GM23248 (cell line): ENCODE measurements around the gene PCMTD2. TPM values are rescaled to one million over a fixed set of nuclear protein-coding genes. Genes with fewer than 3 reads are reported as not detected.

Source experiments
- DNase-seq: peaks from one replicate; pipeline ENCODE4 v3.0.0-alpha.2; 2015
- H2AFZ ChIP-seq: fragments of 200-600 bp; sonication (generic); 2 replicates; pipeline ENCODE4 v1.6.1; 2016; ENCODE audit warnings: antibody characterized with exemption
- H3F3A ChIP-seq: fragments of 200-600 bp; sonication (generic); 2 replicates; pipeline ENCODE4 v1.6.1; 2016; ENCODE audit warnings: mild to moderate bottlenecking, antibody characterized with exemption, mixed run types; ENCODE audit not compliant: insufficient read depth
- H3K27ac ChIP-seq: fragments of 200-600 bp; sonication (generic); 2 replicates; pipeline ENCODE4 v1.5.1; 2016; ENCODE audit warnings: mild to moderate bottlenecking
- H3K27me3 ChIP-seq: fragments of 200-600 bp; sonication (generic); replicated peaks from 2 replicates; pipeline ENCODE4 v1.6.1; 2016; ENCODE audit warnings: mild to moderate bottlenecking; ENCODE audit not compliant: insufficient read depth
- H3K36me3 ChIP-seq: fragments of 200-600 bp; sonication (generic); 2 replicates; pipeline ENCODE4 v1.6.1; 2016; ENCODE audit warnings: low read depth, mild to moderate bottlenecking
- H3K4me1 ChIP-seq: fragments of 200-600 bp; sonication (generic); 2 replicates; pipeline ENCODE4 v1.6.1; 2016; ENCODE audit warnings: mild to moderate bottlenecking; ENCODE audit not compliant: insufficient read depth
- H3K4me2 ChIP-seq: fragments of 200-600 bp; sonication (generic); one replicate; pipeline ENCODE4 v1.6.1; 2016; ENCODE audit warnings: mild to moderate bottlenecking; ENCODE audit not compliant: unreplicated experiment
- H3K4me3 ChIP-seq: fragments of 200-600 bp; sonication (generic); 2 replicates; pipeline ENCODE4 v1.5.1; 2016; ENCODE audit warnings: mild to moderate bottlenecking
- H3K79me2 ChIP-seq: fragments of 200-600 bp; sonication (generic); 2 replicates; pipeline ENCODE4 v1.6.1; 2016; ENCODE audit warnings: mild to moderate bottlenecking; ENCODE audit not compliant: insufficient read depth
- H3K9ac ChIP-seq: fragments of 200-600 bp; sonication (generic); 2 replicates; pipeline ENCODE4 v1.6.1; 2016; ENCODE audit warnings: mild to moderate bottlenecking
- H3K9me2 ChIP-seq: fragments of 200-600 bp; sonication (generic); 2 replicates; pipeline ENCODE4 v1.6.1; 2016; ENCODE audit warnings: mixed run types, mild to moderate bottlenecking, moderate library complexity; ENCODE audit not compliant: insufficient read depth
- H3K9me3 ChIP-seq: fragments of 200-600 bp; sonication (generic); one replicate; pipeline ENCODE4 v1.6.1; 2017; ENCODE audit warnings: low read depth
- H4K20me1 ChIP-seq: fragments of 200-600 bp; sonication (generic); 2 replicates; pipeline ENCODE4 v1.6.0; 2016; ENCODE audit not compliant: insufficient read depth
- EZH2 ChIP-seq: fragments of 200-600 bp; sonication (generic); IDR thresholded peaks from 2 replicates; pipeline ENCODE4 v1.6.1; 2018; ENCODE audit warnings: antibody characterized with exemption, mild to moderate bottlenecking; ENCODE audit not compliant: insufficient read depth, poor library complexity, severe bottlenecking
- EZH2phosphoT487 ChIP-seq: fragments of 200-600 bp; sonication (generic); IDR thresholded peaks from 2 replicates; pipeline ENCODE4 v1.6.1; 2018; ENCODE audit warnings: antibody characterized with exemption, moderate library complexity, mild to moderate bottlenecking, low read depth; ENCODE audit not compliant: insufficient read depth
- WGBS, 2 experiments: methylation state at CpG; one replicate each; pipeline ENCODE4 v1.1.6; 2015 to 2017; ENCODE audit warnings: low lambda C conversion rate in 2 of 2, low coverage in 1 of 2; ENCODE audit errors: missing lambda C conversion rate in 2 of 2; 5-methylcytosine and 5-hydroxymethylcytosine counted together
- in situ Hi-C: fragments of 300-500 bp; cut with MboI; formaldehyde crosslinking; loops from 2 replicates; pipeline ENCODE4 v1.15.0; 2020
- polyA plus RNA-seq: library from polyadenylated mRNA; unstranded; fragments of >200 nt; fragmentation: Nextera tagmentation; extraction: Ambion mirVana; gene quantifications from 2 replicates; pipeline ENCODE4 v1.2.1, GENCODE V29; 2016
- total RNA-seq: library from RNA; depleted of rRNA; stranded (reverse); fragments of >200 nt; shearing (Covaris generic); gene quantifications from 2 replicates; pipeline ENCODE4 v1.2.3, GENCODE V29; 2014

PCMTD2 gene
- total and polyA plus RNA-seq, 2 experiments from 2014 or later: 21.1 to 34.3 TPM

DNA sequence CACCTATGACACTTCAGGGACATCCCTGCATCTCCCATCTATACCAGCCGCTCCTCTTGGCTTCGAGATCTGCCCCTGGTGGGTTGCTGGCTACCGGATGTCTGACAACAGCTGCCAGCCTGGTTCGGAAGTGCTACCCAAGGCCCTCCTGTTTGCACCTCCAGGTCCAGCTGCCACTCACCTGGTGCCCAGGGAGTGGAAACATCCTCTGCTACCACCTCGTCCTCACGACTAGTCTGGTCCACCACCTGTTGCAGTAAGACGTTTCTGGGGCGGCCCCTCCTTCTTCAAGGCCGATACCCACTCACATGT, 8.3 kb upstream of the PCMTD2 start:
- no peak for DNase-seq
- no peak overlapping the region for H3K9ac ChIP-seq
- H3K79me2 ChIP-seq: no peaks in the 10 kb centered on the region
- H3K36me3 ChIP-seq: no peaks in the 10 kb centered on the region
- no peaks in the 10 kb centered on the region for H3K4me1 ChIP-seq
- no peak overlapping the region for H3K27ac ChIP-seq
- H3K9me2 ChIP-seq: no peaks in the 10 kb centered on the region
- H3K27me3 ChIP-seq: peaks cover 60% of the 10 kb centered on the region
- TF ChIP-seq EZH2 (no peak), EZH2phosphoT487 (no peak)
- no peak overlapping the region for H3K4me2 ChIP-seq
- H2AFZ ChIP-seq: no peak overlapping the region
- in situ Hi-C loops: no loop called here
- no peak overlapping the region for H3K4me3 ChIP-seq
- H3F3A ChIP-seq: no peaks in the 10 kb centered on the region
- no peaks in the 10 kb centered on the region for H4K20me1 ChIP-seq
- no peaks in the 10 kb centered on the region for H3K9me3 ChIP-seq
- 47 to 49% methylated on average over 9 of the region's 9 CpGs for WGBS, 2 experiments

DNA sequence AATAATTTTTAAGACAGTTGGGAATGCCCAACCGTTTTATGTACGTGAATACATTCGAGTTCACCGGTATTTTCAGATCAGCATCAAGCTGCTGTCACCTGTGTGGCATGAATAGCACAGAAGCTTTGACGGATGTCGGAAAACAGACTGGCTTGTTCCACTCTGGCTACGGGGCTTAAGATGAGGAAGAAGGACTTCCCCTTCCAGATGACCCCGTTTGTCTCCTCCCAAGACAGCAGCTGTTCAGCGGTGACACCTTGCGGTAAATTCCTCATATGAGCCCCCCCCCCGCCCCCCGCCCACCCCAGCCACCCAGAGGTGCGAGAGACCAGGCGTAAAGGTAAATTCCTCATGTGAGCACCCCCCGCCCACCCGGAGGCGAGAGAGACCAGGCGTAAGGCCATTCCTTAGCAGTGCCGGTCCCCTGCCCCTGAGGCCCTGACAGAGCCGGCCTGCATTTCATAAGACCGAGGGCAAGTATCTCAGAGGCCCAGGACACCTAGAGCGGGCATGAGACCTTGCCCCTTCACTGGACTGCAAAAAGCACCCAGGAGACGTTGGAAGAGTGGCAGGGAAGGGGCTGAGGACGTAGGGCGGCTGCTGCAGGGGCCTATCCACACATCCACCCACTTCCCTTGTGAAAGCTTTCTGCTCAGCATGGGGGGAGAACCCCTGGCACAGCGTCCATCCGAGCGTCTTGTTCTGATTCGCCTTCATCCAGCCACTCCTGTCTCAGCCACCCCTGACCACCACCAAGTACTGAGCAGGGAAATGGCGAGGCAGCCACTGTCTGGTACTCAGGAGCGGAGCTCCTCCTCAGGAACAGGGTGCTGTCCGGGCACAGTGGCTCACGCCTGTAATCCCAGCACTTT, 7.3 kb upstream of the PCMTD2 start:
- TF ChIP-seq EZH2 (no peak), EZH2phosphoT487 (no peak)
- H3K4me3 ChIP-seq: no peak overlapping the region
- H3K79me2 ChIP-seq: no peaks in the 10 kb centered on the region
- in situ Hi-C loops: no loop called here
- no peaks in the 10 kb centered on the region for H3F3A ChIP-seq
- WGBS, 2 experiments: 57 to 59% methylated on average over 27 to 33 of the region's 33 CpGs
- H2AFZ ChIP-seq: no peak overlapping the region
- no peak for DNase-seq
- H3K36me3 ChIP-seq: no peaks in the 10 kb centered on the region
- no peaks in the 10 kb centered on the region for H3K4me1 ChIP-seq
- H3K9me3 ChIP-seq: no peaks in the 10 kb centered on the region
- no peaks in the 10 kb centered on the region for H4K20me1 ChIP-seq
- no peak overlapping the region for H3K4me2 ChIP-seq
- H3K27me3 ChIP-seq: peaks cover 60% of the 10 kb centered on the region
- H3K9ac ChIP-seq: no peak overlapping the region
- no peaks in the 10 kb centered on the region for H3K9me2 ChIP-seq
- no peak overlapping the region for H3K27ac ChIP-seq

DNA sequence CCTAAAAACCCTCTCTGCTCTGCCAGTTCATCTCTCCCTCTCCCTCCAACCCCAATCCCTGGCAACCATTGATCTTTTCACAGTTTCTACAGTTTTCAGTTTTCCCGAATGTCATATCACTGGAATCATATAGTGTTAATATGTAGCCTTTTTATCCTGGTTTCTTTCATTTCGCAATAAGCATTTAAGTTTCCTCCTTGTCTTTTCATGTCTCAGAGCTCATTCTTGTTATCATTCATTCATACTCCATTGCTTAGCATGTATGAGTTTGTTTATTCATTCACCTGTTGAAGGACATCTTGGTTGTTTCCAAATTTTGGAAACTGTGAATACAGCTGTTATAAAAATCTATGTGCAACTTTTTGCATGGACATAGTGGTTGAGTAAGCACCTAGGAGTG, 5.5 kb upstream of the PCMTD2 start:
- H3K27ac ChIP-seq: no peak overlapping the region
- 15 to 19% methylated on average over 2 of the region's 2 CpGs for WGBS, 2 experiments
- H3K4me2 ChIP-seq: no peak overlapping the region
- no peaks in the 10 kb centered on the region for H3K79me2 ChIP-seq
- H3K9me3 ChIP-seq: no peaks in the 10 kb centered on the region
- H3K9me2 ChIP-seq: no peaks in the 10 kb centered on the region
- in situ Hi-C loops: no loop called here
- H3K36me3 ChIP-seq: no peaks in the 10 kb centered on the region
- no peak overlapping the region for H2AFZ ChIP-seq
- H4K20me1 ChIP-seq: no peaks in the 10 kb centered on the region
- no peak overlapping the region for H3K9ac ChIP-seq
- H3K4me1 ChIP-seq: no peaks in the 10 kb centered on the region
- H3K4me3 ChIP-seq: no peak overlapping the region
- H3F3A ChIP-seq: no peaks in the 10 kb centered on the region
- no peak for DNase-seq
- no peak for TF ChIP-seq EZH2
- no peak for TF ChIP-seq EZH2phosphoT487
- peaks cover 50% of the 10 kb centered on the region for H3K27me3 ChIP-seq

DNA sequence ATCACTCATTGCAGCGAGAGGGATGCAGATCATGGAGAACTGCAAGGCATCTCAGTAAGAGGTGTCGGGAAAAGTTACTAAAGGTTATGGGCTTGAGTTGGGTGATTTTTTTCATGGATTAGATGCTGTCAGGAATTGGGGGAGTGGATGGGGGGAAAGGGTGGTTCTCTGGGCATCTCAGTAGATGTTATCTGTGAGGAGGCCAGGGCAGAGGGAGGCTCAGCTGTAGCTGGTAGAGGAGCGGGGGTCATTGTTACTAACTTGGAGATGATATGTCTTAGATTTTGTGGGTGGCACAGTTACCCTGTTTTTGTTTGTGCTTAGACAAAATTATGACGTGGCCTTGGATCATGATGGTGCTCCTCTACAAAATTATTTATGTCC, 2.6 kb upstream of the PCMTD2 start:
- H3K36me3 ChIP-seq: no peaks in the 10 kb centered on the region
- H3K27ac ChIP-seq: no peak overlapping the region
- H3K4me3 ChIP-seq: no peak overlapping the region
- H3K4me2 ChIP-seq: no peak overlapping the region
- no peak overlapping the region for H3K9ac ChIP-seq
- in situ Hi-C loops: no loop called here
- peaks cover 3% of the 10 kb centered on the region; the same call in 1 of the 2 replicates for H3K4me1 ChIP-seq
- peaks cover 29% of the 10 kb centered on the region for H3K27me3 ChIP-seq
- 79 to 83% methylated on average over 4 of the region's 4 CpGs for WGBS, 2 experiments
- H4K20me1 ChIP-seq: no peaks in the 10 kb centered on the region
- TF ChIP-seq EZH2phosphoT487 (no peak), EZH2 (no peak)
- H3K9me2 ChIP-seq: no peaks in the 10 kb centered on the region
- no peak for DNase-seq
- H3K79me2 ChIP-seq: peaks cover 22% of the 10 kb centered on the region
- H2AFZ ChIP-seq: no peak overlapping the region
- H3K9me3 ChIP-seq: no peaks in the 10 kb centered on the region
- H3F3A ChIP-seq: no peaks in the 10 kb centered on the region
